SK-N-SH treated with all-trans-retinoic acid at 6 μM for 48 hours (cell line): ENCODE data around the gene IL17C.

Source experiments
- ATAC-seq: fragments of 200-7000 bp; cut with Tn5 transposase; 3 replicates; pipeline ENCODE4 v1.9.1; 2020; ENCODE audit warnings: mild to moderate bottlenecking, moderate library complexity
- ARNTL ChIP-seq: fragments of 450-650 bp; formaldehyde crosslinking; IDR thresholded peaks from 2 replicates; pipeline ENCODE4 v1.5.0; 2020; ENCODE audit warnings: low read depth, mild to moderate bottlenecking, moderate library complexity, borderline replicate concordance
- BACH2 ChIP-seq: fragments of 250-450 bp; sonication (Bioruptor Pico); IDR thresholded peaks from 2 replicates; pipeline ENCODE4 v1.9.0; 2021; ENCODE audit warnings: mild to moderate bottlenecking, borderline replicate concordance
- CSDC2 ChIP-seq: fragments of 250-450 bp; sonication (Bioruptor Pico); IDR thresholded peaks from 2 replicates; pipeline ENCODE4 v1.5.0; 2020; ENCODE audit warnings: mild to moderate bottlenecking, moderate library complexity
- GLIS3 ChIP-seq: fragments of 250-450 bp; sonication (Bioruptor Pico); IDR thresholded peaks from 2 replicates; pipeline ENCODE4 v1.5.0; 2020; ENCODE audit warnings: mild to moderate bottlenecking, moderate library complexity
- ISL1 ChIP-seq: fragments of 250-450 bp; sonication (Bioruptor Pico); IDR thresholded peaks from 2 replicates; pipeline ENCODE4 v2.1.2; 2022; ENCODE audit warnings: mild to moderate bottlenecking, moderate library complexity
- OSR1 ChIP-seq: fragments of 250-450 bp; sonication (Bioruptor Pico); IDR thresholded peaks from 2 replicates; pipeline ENCODE4 v1.8.0; 2022; ENCODE audit warnings: moderate library complexity, mild to moderate bottlenecking, inconsistent platforms
- RARB ChIP-seq: fragments of 250-450 bp; sonication (Bioruptor Pico); IDR thresholded peaks from 2 replicates; pipeline ENCODE4 v1.8.0; 2021; ENCODE audit warnings: mild to moderate bottlenecking, moderate library complexity
- SNAI2 ChIP-seq: fragments of 250-450 bp; sonication (Bioruptor Pico); IDR thresholded peaks from 2 replicates; pipeline ENCODE4 v1.5.0; 2020; ENCODE audit warnings: mild to moderate bottlenecking, moderate library complexity
- TCF4 ChIP-seq: fragments of 250-450 bp; sonication (Bioruptor Pico); IDR thresholded peaks from 2 replicates; pipeline ENCODE4 v1.8.0; 2021; ENCODE audit warnings: mild to moderate bottlenecking, moderate library complexity, borderline replicate concordance
- TOX ChIP-seq: fragments of 250-450 bp; sonication (Bioruptor Pico); IDR thresholded peaks from 2 replicates; pipeline ENCODE4 v1.8.0; 2021; ENCODE audit warnings: mild to moderate bottlenecking, moderate library complexity, borderline replicate concordance
- ZC3H10 ChIP-seq: fragments of 250-450 bp; sonication (Bioruptor Pico); IDR thresholded peaks from 2 replicates; pipeline ENCODE4 v1.5.1; 2021; ENCODE audit warnings: mild to moderate bottlenecking, moderate library complexity
- ZFP3 ChIP-seq: fragments of 250-450 bp; sonication (Bioruptor Pico); IDR thresholded peaks from 2 replicates; pipeline ENCODE4 v1.5.0; 2020; ENCODE audit warnings: mild to moderate bottlenecking, moderate library complexity
- ZFP30 ChIP-seq: fragments of 450-650 bp; formaldehyde crosslinking; IDR thresholded peaks from 2 replicates; pipeline ENCODE4 v1.5.0; 2022; ENCODE audit warnings: mild to moderate bottlenecking, moderate library complexity
- ZNF8 ChIP-seq: fragments of 450-650 bp; formaldehyde crosslinking; IDR thresholded peaks from 2 replicates; pipeline ENCODE4 v1.5.0; 2020; ENCODE audit warnings: mild to moderate bottlenecking, moderate library complexity
- TF ChIP-seq, protein P1 (sequence below): fragments of 250-450 bp; sonication (Bioruptor Pico); IDR thresholded peaks from 2 replicates; pipeline ENCODE4 v1.8.0; 2021; ENCODE audit warnings: low read depth, mild to moderate bottlenecking, moderate library complexity, borderline replicate concordance
- TF ChIP-seq, protein P2 (sequence below): fragments of 250-450 bp; sonication (Bioruptor Pico); IDR thresholded peaks from 2 replicates; pipeline ENCODE4 v1.8.0; 2020; ENCODE audit warnings: mild to moderate bottlenecking, moderate library complexity, borderline replicate concordance
- TF ChIP-seq, protein P3 (sequence below): fragments of 250-450 bp; sonication (Bioruptor Pico); IDR thresholded peaks from 2 replicates; pipeline ENCODE4 v1.5.0; 2020; ENCODE audit warnings: mild to moderate bottlenecking, moderate library complexity
- TF ChIP-seq, protein P4 (sequence below): fragments of 250-450 bp; sonication (Bioruptor Pico); IDR thresholded peaks from 2 replicates; pipeline ENCODE4 v1.5.1; 2021; ENCODE audit warnings: mild to moderate bottlenecking, moderate library complexity

Gene IL17C

DNA sequence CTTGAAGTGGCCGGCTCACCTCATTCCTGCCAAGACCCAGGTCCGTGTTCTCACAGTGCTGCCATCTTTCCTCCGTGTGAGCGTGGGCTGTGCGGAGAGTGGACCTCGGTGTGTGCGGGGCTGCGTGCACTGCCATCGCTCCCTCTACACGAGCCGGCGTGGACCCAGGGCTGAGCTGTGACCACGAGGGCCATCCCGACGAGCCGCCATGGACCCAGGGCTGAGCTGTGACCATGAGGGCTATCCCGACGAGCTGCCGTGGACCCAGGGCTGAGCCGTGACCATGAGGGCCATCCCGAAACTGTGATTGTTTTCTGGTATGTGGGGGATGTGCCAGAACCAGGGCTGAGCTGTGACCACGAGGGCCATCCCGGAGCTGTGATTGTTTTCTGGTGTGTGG lies 33.4 kb downstream of the IL17C start:
- no peak for TF ChIP-seq GLIS3
- TF ChIP-seq TCF4 (CRISPR knock-in tag), result no peak
- TF ChIP-seq ZC3H10 (CRISPR knock-in tag), result no peak
- ATAC-seq, result no peak

DNA sequence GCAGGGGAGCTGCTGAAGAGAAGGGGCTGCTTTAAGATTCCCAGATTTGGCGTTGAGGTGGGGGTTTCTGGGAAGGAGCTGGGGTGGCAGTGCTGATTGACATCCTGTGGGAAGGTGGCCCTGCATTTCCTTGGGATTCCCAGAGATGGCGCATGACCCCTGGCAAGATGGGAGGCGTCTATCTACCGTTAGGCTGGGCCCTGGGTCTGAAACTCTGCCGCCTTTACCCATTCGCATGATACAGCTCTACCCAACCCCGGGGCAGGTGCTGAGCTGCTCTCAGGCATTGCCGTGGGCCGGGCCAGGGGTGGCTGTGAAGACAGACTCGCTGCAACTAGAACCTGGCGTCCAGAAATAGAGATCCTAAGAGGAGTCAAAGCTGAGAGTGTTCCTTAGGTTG lies 34.4 kb downstream of the IL17C start:
- peak; percentile 80 for ATAC-seq

DNA sequence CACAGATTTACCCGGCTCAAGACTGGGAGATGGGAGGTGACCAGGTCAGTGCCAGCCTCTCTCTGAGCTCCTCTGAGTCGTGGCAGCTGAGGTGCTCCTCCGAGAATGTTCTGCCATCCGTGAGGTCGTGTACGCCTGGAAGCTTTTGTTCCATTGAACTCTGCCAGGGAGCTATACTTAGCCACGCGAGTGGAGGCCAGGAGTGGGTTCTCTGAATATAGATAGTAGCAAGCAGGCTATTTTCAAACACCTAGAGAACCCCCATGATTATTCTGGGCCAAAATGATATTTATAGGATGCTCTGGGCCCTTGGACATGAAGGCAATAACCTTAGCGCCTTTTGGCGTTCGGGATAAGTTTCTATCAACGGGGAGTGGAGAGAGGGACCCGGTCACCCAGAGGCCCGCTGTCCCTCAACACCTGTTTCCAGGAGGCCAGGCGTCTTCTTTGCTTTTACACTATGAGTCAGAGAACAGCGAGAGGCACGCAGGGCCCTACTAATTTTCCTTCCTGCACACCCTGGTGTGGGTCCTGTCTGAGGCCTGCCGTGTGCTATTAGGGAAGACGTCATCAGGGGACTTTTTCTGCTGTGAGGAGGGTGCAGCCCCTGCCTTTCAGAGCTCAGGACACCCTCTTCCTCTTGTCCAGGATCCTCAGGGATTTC lies 35.5 kb downstream of the IL17C start:
- TF ChIP-seq ISL1 (CRISPR knock-in tag), result no peak
- TF ChIP-seq, protein P1, sequence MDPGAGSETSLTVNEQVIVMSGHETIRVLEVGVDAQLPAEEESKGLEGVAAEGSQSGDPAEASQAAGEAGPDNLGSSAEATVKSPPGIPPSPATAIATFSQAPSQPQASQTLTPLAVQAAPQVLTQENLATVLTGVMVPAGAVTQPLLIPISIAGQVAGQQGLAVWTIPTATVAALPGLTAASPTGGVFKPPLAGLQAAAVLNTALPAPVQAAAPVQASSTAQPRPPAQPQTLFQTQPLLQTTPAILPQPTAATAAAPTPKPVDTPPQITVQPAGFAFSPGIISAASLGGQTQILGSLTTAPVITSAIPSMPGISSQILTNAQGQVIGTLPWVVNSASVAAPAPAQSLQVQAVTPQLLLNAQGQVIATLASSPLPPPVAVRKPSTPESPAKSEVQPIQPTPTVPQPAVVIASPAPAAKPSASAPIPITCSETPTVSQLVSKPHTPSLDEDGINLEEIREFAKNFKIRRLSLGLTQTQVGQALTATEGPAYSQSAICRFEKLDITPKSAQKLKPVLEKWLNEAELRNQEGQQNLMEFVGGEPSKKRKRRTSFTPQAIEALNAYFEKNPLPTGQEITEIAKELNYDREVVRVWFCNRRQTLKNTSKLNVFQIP (CRISPR knock-in tag), result no peak
- TF ChIP-seq, protein P2, sequence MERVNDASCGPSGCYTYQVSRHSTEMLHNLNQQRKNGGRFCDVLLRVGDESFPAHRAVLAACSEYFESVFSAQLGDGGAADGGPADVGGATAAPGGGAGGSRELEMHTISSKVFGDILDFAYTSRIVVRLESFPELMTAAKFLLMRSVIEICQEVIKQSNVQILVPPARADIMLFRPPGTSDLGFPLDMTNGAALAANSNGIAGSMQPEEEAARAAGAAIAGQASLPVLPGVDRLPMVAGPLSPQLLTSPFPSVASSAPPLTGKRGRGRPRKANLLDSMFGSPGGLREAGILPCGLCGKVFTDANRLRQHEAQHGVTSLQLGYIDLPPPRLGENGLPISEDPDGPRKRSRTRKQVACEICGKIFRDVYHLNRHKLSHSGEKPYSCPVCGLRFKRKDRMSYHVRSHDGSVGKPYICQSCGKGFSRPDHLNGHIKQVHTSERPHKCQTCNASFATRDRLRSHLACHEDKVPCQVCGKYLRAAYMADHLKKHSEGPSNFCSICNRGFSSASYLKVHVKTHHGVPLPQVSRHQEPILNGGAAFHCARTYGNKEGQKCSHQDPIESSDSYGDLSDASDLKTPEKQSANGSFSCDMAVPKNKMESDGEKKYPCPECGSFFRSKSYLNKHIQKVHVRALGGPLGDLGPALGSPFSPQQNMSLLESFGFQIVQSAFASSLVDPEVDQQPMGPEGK, result no peak
- no peak for ATAC-seq

More for the DNA sequence above, 34.4 kb downstream of the IL17C start:
- TF ChIP-seq ZFP3 (CRISPR knock-in tag), result no peak
- no peak for TF ChIP-seq SNAI2 (CRISPR knock-in tag)
- no peak for TF ChIP-seq RARB
- TF ChIP-seq ZNF8 (CRISPR knock-in tag), result no peak
- TF ChIP-seq BACH2 (CRISPR knock-in tag), result no peak
- no peak for TF ChIP-seq CSDC2
- no peak for TF ChIP-seq GLIS3
- TF ChIP-seq ISL1 (CRISPR knock-in tag), result no peak
- TF ChIP-seq, protein P3, sequence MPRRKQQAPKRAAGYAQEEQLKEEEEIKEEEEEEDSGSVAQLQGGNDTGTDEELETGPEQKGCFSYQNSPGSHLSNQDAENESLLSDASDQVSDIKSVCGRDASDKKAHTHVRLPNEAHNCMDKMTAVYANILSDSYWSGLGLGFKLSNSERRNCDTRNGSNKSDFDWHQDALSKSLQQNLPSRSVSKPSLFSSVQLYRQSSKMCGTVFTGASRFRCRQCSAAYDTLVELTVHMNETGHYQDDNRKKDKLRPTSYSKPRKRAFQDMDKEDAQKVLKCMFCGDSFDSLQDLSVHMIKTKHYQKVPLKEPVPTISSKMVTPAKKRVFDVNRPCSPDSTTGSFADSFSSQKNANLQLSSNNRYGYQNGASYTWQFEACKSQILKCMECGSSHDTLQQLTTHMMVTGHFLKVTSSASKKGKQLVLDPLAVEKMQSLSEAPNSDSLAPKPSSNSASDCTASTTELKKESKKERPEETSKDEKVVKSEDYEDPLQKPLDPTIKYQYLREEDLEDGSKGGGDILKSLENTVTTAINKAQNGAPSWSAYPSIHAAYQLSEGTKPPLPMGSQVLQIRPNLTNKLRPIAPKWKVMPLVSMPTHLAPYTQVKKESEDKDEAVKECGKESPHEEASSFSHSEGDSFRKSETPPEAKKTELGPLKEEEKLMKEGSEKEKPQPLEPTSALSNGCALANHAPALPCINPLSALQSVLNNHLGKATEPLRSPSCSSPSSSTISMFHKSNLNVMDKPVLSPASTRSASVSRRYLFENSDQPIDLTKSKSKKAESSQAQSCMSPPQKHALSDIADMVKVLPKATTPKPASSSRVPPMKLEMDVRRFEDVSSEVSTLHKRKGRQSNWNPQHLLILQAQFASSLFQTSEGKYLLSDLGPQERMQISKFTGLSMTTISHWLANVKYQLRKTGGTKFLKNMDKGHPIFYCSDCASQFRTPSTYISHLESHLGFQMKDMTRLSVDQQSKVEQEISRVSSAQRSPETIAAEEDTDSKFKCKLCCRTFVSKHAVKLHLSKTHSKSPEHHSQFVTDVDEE (CRISPR knock-in tag), result no peak
- TF ChIP-seq, protein P4, sequence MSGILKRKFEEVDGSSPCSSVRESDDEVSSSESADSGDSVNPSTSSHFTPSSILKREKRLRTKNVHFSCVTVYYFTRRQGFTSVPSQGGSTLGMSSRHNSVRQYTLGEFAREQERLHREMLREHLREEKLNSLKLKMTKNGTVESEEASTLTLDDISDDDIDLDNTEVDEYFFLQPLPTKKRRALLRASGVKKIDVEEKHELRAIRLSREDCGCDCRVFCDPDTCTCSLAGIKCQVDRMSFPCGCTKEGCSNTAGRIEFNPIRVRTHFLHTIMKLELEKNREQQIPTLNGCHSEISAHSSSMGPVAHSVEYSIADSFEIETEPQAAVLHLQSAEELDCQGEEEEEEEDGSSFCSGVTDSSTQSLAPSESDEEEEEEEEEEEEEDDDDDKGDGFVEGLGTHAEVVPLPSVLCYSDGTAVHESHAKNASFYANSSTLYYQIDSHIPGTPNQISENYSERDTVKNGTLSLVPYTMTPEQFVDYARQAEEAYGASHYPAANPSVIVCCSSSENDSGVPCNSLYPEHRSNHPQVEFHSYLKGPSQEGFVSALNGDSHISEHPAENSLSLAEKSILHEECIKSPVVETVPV (CRISPR knock-in tag), result no peak
- no peak for TF ChIP-seq ARNTL (CRISPR knock-in tag)
- no peak for TF ChIP-seq ZFP30 (CRISPR knock-in tag)
- no peak for TF ChIP-seq ZC3H10 (CRISPR knock-in tag)
- no peak for TF ChIP-seq OSR1 (CRISPR knock-in tag)
- TF ChIP-seq, protein P1 (CRISPR knock-in tag), result no peak
- TF ChIP-seq TOX (CRISPR knock-in tag), result no peak
- TF ChIP-seq, all 23 proteins: peak for 0
